HepG2 (cell line): ENCODE results near the gene CLDN5. TPM values are rescaled to one million over a fixed set of nuclear protein-coding genes. Genes with fewer than 3 reads are reported as not detected.

Experiments used
- ATAC-seq: fragments of 200-7000 bp; cut with Tn5 transposase; 3 replicates; pipeline ENCODE4 v1.9.1; 2020; ENCODE audit warnings: mild to moderate bottlenecking, moderate library complexity
- BruUV-seq: library from RNA; stranded (reverse); fragments of 400-500 nt; replicated peaks from 2 replicates; lab custom pipeline; 2021; lab: Mats Ljungman, UMichigan
- CTCF ChIA-PET: fragments of 300-600 bp; formaldehyde crosslinking; extraction: SDS; loops from one replicate; lab custom pipeline; 2021; ENCODE audit warnings: low total read pairs, inconsistent platforms, low intra/inter-chr PET ratio; lab: Yijun Ruan, JAX
- POLR2A ChIA-PET: fragments of 350-600 bp; sonication (Branson Sonifier 250); formaldehyde crosslinking; loops from one replicate; lab custom pipeline; 2020; ENCODE audit warnings: antibody characterized with exemption, inconsistent platforms; lab: Yijun Ruan, JAX
- DNase-seq: peaks from one replicate; pipeline ENCODE4 v3.0.0-alpha.2; 2015; ENCODE audit warnings: low spot score
- FAIRE-seq: peaks from 3 replicates; lab custom pipeline; 2011; peaks lifted over from hg19 to GRCh38; lab: Jason Lieb, UNC
- H2AFZ ChIP-seq: one replicate; pipeline ENCODE4 v1.6.1; 2011; ENCODE audit warnings: low read length, inconsistent platforms
- H3K27ac ChIP-seq: fragments of 300-600 bp; 3 replicates; pipeline ENCODE4 v1.8.0; 2011; ENCODE audit warnings: mixed run types, mild to moderate bottlenecking, mixed read lengths, low read length, inconsistent platforms; ENCODE audit not compliant: insufficient read depth; ENCODE audit errors: extremely low read length
- H3K27me3 ChIP-seq, 2 experiments: fragments of 200-600 bp in 1 of 2; 2 replicates in 1 of 2; 3 replicates in 1 of 2; pipeline versions ENCODE4 v1.6.0 to v1.8.0; 2011; ENCODE audit warnings: low read length in 2 of 2, mild to moderate bottlenecking in 2 of 2, moderate library complexity in 2 of 2, inconsistent platforms in 1 of 2; ENCODE audit not compliant: insufficient read depth in 2 of 2, control insufficient read depth in 1 of 2
- H3K36me3 ChIP-seq, 2 experiments: fragments of 200-600 bp in 1 of 2; replicated peaks in 1 of 2; 2 replicates in 1 of 2; 3 replicates in 1 of 2; pipeline versions ENCODE4 v1.5.1 to v1.8.0; 2011; ENCODE audit warnings: low read length in 2 of 2, inconsistent platforms in 1 of 2; ENCODE audit not compliant: insufficient read depth in 2 of 2, control insufficient read depth in 1 of 2
- H3K4me1 ChIP-seq: 2 replicates; pipeline ENCODE4 v1.5.1; 2012; ENCODE audit warnings: low read length, inconsistent platforms; ENCODE audit not compliant: insufficient read depth
- H3K4me2 ChIP-seq: 2 replicates; pipeline ENCODE4 v1.6.0; 2011; ENCODE audit warnings: low read depth, low read length, inconsistent platforms
- H3K4me3 ChIP-seq, 3 experiments: fragments of 200-600 bp in 1 of 3; sonication (generic), shearing (Covaris generic) in 1 of 3; replicated peaks in 1 of 3; 2 replicates each; pipeline ENCODE4 v1.5.1; 2011 to 2016; ENCODE audit warnings: low read length in 3 of 3, inconsistent platforms in 2 of 3, low read depth in 2 of 3, mild to moderate bottlenecking in 2 of 3, control low read depth in 1 of 3, mixed read lengths in 1 of 3; ENCODE audit not compliant: insufficient read depth in 1 of 3
- H3K79me2 ChIP-seq: one replicate; pipeline ENCODE4 v1.6.1; 2011; ENCODE audit warnings: low read length, inconsistent platforms; ENCODE audit not compliant: insufficient read depth
- H3K9ac ChIP-seq: 2 replicates; pipeline ENCODE4 v1.6.0; 2011; ENCODE audit warnings: mild to moderate bottlenecking, low read depth, low read length, inconsistent platforms; ENCODE audit not compliant: insufficient read depth
- H3K9me3 ChIP-seq: 2 replicates; pipeline ENCODE4 v1.5.1; 2012; ENCODE audit warnings: mild to moderate bottlenecking, low read length
- H4K20me1 ChIP-seq: 2 replicates; pipeline ENCODE4 v1.6.0; 2011; ENCODE audit warnings: inconsistent platforms, mild to moderate bottlenecking, low read length, moderate library complexity; ENCODE audit not compliant: insufficient read depth
- CBX5 ChIP-seq: sonication (generic); formaldehyde crosslinking; IDR thresholded peaks from 2 replicates; pipeline ENCODE4 v1.4.0; 2020; ENCODE audit warnings: missing genetic modification reagents, borderline replicate concordance
- MAFF ChIP-seq: IDR thresholded peaks from 2 replicates; pipeline ENCODE4 v1.6.1; 2011; ENCODE audit warnings: low read depth, low read length, improper control_type of control experiment
- SOX5 ChIP-seq: IDR thresholded peaks from 2 replicates; pipeline ENCODE4 v1.6.1; 2016; ENCODE audit warnings: borderline replicate concordance
- SP140L ChIP-seq: sonication (generic); formaldehyde crosslinking; IDR thresholded peaks from 2 replicates; pipeline ENCODE4 v1.4.0; 2020; ENCODE audit warnings: missing genetic modification reagents, borderline replicate concordance
- TEAD3 ChIP-seq: optimal IDR thresholded peaks from 2 replicates; pipeline ENCODE3; 2016; ENCODE audit warnings: borderline replicate concordance
- ZFY ChIP-seq: sonication (generic); formaldehyde crosslinking; IDR thresholded peaks from 2 replicates; pipeline ENCODE4 v1.4.0; 2020; ENCODE audit warnings: missing genetic modification reagents
- ZNF234 ChIP-seq: sonication (generic); formaldehyde crosslinking; conservative IDR thresholded peaks from 2 replicates; pipeline ENCODE4 v1.5.1; 2020; ENCODE audit warnings: mild to moderate bottlenecking, missing genetic modification reagents
- WGBS: methylation state at CpG from one replicate; pipeline ENCODE4 v1.1.6; 2017; ENCODE audit warnings: low lambda C conversion rate; 5-methylcytosine and 5-hydroxymethylcytosine counted together
- in situ Hi-C: cut with HindIII; loops from 2 replicates; pipeline ENCODE4 v1.10.0; 2017; ENCODE audit warnings: low pct_unique_long_range_greater_than_20kb; ENCODE audit not compliant: extremely low pct_ligation_motif_present
- intact Hi-C: fragments of 100-400 bp; cut with micrococcal nuclease; formaldehyde crosslinking; loops from one replicate; pipeline ENCODE4 v1.10.0; 2022; ENCODE audit not compliant: unreplicated experiment
- polyA plus RNA-seq, 8 experiments: library from polyadenylated mRNA; depleted of rRNA in 3 of 8; stranded (reverse) in 7 of 8; unstranded in 1 of 8; fragments of >200 nt; fragmentation: Illumina TruSeq in 4 of 8; extraction: Trizol in 4 of 8; gene quantifications; 2 replicates each; pipeline versions ENCODE4 v1.2.1 to v1.2.3, GENCODE V29; 2011 to 2016; ENCODE audit warnings: low read depth in 4 of 8, missing spikeins in 1 of 8, mixed read lengths in 1 of 8; ENCODE audit not compliant: insufficient read depth in 1 of 8
- total RNA-seq, 5 experiments: library from RNA; depleted of rRNA; stranded (reverse); fragments of >200 nt; fragmentation: Illumina TruSeq; extraction: Trizol; gene quantifications; 2 replicates each; pipeline ENCODE4 v1.2.3, GENCODE V29; 2016; ENCODE audit warnings: low read depth in 1 of 5

The CLDN5 gene
- total and polyA plus RNA-seq, 2 of the 13 experiments (the other 11 are each of a cell fraction or from before 2014, with no cell fraction given) = not detected

DNA sequence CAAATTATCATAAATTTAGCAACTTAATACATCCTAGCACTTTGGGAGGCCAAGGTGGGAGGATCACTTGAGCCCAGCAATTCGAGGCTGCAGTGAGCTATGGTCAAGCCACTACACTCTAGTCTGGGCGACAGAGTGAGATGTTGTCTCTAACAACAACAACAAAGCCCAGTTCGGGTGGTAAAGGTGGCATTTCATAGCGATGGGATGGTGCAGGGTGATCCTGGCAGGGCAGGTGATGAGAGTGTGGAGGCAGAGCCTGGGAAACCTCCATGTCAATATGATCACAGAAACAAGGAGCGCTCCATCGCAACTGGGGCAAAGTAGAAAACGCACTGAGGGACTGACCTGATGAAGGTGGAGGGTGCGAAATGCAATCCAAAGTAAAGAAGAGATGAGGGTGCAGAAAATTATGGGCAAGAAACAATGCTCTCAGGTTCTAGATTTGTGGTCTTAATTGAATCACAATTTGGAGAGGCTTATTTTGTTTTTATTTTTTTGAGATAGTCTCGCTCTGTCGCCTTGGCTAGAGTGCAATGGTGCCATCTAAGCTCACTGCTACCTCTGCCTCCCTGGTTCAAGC, 32.8 kb upstream of the CLDN5 start (continued):
- TF ChIP-seq MAFF = no peak

DNA sequence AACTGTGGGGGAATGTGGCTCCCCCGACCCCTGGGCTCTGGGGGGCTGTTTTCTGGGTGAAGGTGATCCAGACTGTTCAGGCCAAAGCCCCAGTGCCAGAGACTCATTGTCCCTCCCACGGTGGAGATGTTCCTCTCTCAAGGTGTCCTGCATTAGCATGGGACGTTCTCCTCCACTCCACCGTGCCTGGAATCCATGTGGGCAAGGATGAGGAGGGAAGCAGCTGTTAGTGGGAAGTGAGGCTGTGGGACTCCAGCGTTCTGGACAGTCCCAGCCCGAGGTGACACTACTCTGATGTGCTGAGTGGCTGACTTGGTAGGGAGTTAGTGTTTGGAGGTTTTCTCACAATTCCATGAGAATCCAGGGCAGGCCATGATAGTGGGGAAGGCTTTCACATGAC, 31.4 kb upstream of the CLDN5 start:
- ChIA-PET CTCF (no interaction called here), POLR2A (interaction anchor here (0.7 kb wide), 1 partner anchor 11 kb away, joined by 3 read pairs; no protein-coding TSS in a partner anchor)
- Histone ChIP-seq H4K20me1 (no peaks in the 10 kb centered on the region), H3K4me1 (peaks cover 17% of the 10 kb centered on the region), H3K4me2 (no peak overlapping the region), H3K9ac (no peak overlapping the region; the same call in 1 of the 2 replicates), H3K36me3 (no peaks in the 10 kb centered on the region), H3K27ac (no peak overlapping the region), H3K27me3 (peaks cover 0 to 22% of the 10 kb centered on the region in 2 experiments; a peak in 3 of 5 replicates), H2AFZ (no peak overlapping the region), H3K4me3 (no peak overlapping the region), H3K9me3 (no peaks in the 10 kb centered on the region), H3K79me2 (no peaks in the 10 kb centered on the region)
- 8% methylated on average over 4 of the region's 6 CpGs for WGBS
- no peak for DNase-seq
- intact Hi-C loops = loop anchor here (10.0 kb wide), 1 partner anchor 49 kb away; no protein-coding TSS in a partner anchor
- no TSS peak for BruUV-seq
- FAIRE-seq = no peak
- no peak for TF ChIP-seq CBX5 (CRISPR knock-in tag)
- TF ChIP-seq SP140L = no peak
- TF ChIP-seq ZFY = no peak
- TF ChIP-seq TEAD3 = no peak
- no peak for TF ChIP-seq SOX5 (CRISPR knock-in tag)
- TF ChIP-seq ZNF234 = no peak
- in situ Hi-C loops = no loop called here
- ATAC-seq = no peak
